ENCODE measurements around the gene CD33.
"Not testable (repeated sequence)": the region's sequence is repeated elsewhere in the genome, so short reads cannot be mapped to it uniquely, and the experiment has no call there.

DNA sequence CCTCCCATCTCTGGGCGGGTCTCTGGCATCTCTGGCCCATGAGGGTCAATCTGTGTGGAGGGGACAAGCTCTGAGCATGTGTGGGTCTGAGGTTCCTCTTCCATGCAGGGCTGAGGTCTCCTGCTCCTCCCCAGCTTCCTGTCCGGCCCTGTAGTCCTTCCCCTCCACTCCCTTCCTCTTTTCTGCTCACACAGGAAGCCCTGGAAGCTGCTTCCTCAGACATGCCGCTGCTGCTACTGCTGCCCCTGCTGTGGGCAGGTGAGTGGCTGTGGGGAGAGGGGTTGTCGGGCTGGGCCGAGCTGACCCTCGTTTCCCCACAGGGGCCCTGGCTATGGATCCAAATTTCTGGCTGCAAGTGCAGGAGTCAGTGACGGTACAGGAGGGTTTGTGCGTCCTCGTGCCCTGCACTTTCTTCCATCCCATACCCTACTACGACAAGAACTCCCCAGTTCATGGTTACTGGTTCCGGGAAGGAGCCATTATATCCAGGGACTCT, at the start of gene CD33:
- TF ChIP-seq, protein P1, sequence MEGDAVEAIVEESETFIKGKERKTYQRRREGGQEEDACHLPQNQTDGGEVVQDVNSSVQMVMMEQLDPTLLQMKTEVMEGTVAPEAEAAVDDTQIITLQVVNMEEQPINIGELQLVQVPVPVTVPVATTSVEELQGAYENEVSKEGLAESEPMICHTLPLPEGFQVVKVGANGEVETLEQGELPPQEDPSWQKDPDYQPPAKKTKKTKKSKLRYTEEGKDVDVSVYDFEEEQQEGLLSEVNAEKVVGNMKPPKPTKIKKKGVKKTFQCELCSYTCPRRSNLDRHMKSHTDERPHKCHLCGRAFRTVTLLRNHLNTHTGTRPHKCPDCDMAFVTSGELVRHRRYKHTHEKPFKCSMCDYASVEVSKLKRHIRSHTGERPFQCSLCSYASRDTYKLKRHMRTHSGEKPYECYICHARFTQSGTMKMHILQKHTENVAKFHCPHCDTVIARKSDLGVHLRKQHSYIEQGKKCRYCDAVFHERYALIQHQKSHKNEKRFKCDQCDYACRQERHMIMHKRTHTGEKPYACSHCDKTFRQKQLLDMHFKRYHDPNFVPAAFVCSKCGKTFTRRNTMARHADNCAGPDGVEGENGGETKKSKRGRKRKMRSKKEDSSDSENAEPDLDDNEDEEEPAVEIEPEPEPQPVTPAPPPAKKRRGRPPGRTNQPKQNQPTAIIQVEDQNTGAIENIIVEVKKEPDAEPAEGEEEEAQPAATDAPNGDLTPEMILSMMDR (IDR thresholded peaks at IDR 0.05) = not testable (repeated sequence)
- TF ChIP-seq POLR2A (IDR thresholded peaks at IDR 0.05) = not testable (repeated sequence)

All from right lobe of liver (tissue), 4 donors.